Motor neuron (in vitro differentiated cells): ENCODE data around the gene APOA4. TPM values are rescaled to one million over a fixed set of nuclear protein-coding genes. Genes with fewer than 3 reads are reported as not detected.

Source experiments
- ATAC-seq, 8 experiments: fragments of 200-7000 bp; cut with Tn5 transposase; replicated peaks in 6 of 8; 2 replicates each; pipeline ENCODE4 v1.8.0; 2021; ENCODE audit warnings: mild to moderate bottlenecking in 8 of 8, moderate library complexity in 8 of 8
- H3K27ac ChIP-seq, 2 donors: fragments of 250-450 bp; sonication (Bioruptor Pico); 2 replicates each; pipeline ENCODE4 v1.9.0; 2021; ENCODE audit warnings: antibody characterized with exemption in 2 of 2, mild to moderate bottlenecking in 2 of 2, moderate library complexity in 1 of 2
- H3K4me1 ChIP-seq, 2 donors: fragments of 250-450 bp; sonication (Bioruptor Pico); replicated peaks in 1 of 2; 2 replicates each; pipeline ENCODE4 v1.6.1; 2021; ENCODE audit warnings: antibody characterized with exemption in 2 of 2, mild to moderate bottlenecking in 2 of 2, moderate library complexity in 1 of 2
- H3K4me3 ChIP-seq, 5 donors: fragments of 250-450 bp; sonication (Bioruptor Pico); 2 replicates each; pipeline ENCODE4 v1.9.0; 2021; ENCODE audit warnings: antibody characterized with exemption in 5 of 5, mild to moderate bottlenecking in 5 of 5, moderate library complexity in 4 of 5
- WGBS, 10 experiments: fragments of 450-650 bp; shearing (Covaris generic); methylation state at CpG; one replicate each; pipeline ENCODE4 v1.0.0; 2022; 5-methylcytosine and 5-hydroxymethylcytosine counted together
- in situ Hi-C, 9 experiments: fragments of 400-800 bp; cut with MboI; loops; one replicate each; pipeline ENCODE4 v1.15.0; 2021; ENCODE audit warnings: low sequenced_read_pairs in 9 of 9, low pct_unique_long_range_greater_than_20kb in 2 of 9; ENCODE audit not compliant: unreplicated experiment in 9 of 9
- total RNA-seq, 8 experiments: library from RNA; unstranded; fragments of 300-600 nt; gene quantifications; 2 replicates each; pipeline versions ENCODE4 v1.2.3 to v1.2.4, GENCODE V29; 2022

Gene APOA4
- total RNA-seq, 8 experiments from 2014 or later, result 0.14 to 0.28 (median 0.24) TPM; not detected in 5

- no peak overlapping the region for H3K4me3 ChIP-seq
- peaks cover 8 to 13% of the 10 kb centered on the region in 2 donors for H3K4me1 ChIP-seq
- 50 to 100% (median 86%) methylated on average over 1 to 4 of the region's 4 CpGs; no CpG with 5 or more reads in 4 of the 10 experiments for WGBS, 10 experiments
- ATAC-seq, result no peak
- no peak overlapping the region for H3K27ac ChIP-seq
- in situ Hi-C loops, result loop anchor here in 1 of 9 experiments (25.0 kb wide), 1 partner anchor 323 kb away; no protein-coding TSS in a partner anchor
Observed at GRCh38 chr11:116788975-116789374, 34.1 kb downstream of the APOA4 start.

DNA sequence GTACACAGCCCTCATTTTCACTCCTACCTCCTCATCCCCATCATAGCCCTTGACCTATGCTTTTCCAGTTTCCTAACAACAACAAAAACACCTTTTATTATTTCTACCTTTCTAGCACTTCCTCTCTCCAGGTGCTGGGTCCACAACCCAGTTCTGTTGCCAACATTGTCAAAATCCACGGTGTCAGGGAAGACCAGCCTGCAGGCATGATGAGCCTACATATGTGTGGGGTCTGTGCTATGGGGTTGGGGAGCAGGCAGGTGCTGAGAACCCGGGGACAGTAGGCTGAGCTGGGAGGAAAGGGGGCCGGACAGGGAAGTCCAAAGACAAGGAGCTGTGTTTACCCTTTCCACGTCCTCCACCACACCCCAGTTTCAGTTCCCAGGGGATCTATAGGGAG, 34.6 kb downstream of the APOA4 start:
- WGBS, 10 experiments, result 24 to 79% (median 51%) methylated on average over 1 to 2 of the region's 4 CpGs; no CpG with 5 or more reads in 6 of the 10 experiments
- Histone ChIP-seq H3K4me3 (peak overlapping the region; percentile 95 to 99 (median 98)), H3K4me1 (peaks cover 8 to 13% of the 10 kb centered on the region in 2 donors), H3K27ac (no peak overlapping the region)
- ATAC-seq, result no peak
- in situ Hi-C loops, result loop anchor here in 1 of 9 experiments (25.0 kb wide), 1 partner anchor 324 kb away; no protein-coding TSS in a partner anchor

- Histone ChIP-seq H3K4me3 (peak within 1 kb of the TSS; percentile 95 to 99 (median 98)), H3K4me1 (peaks cover 8 to 13% of the 10 kb centered on the region in 2 donors), H3K27ac (peak within 1 kb of the TSS; percentile 67 to 88)
- peak; percentile 86 to 91 (median 88) for ATAC-seq
- 0 to 26% (median 2%) methylated on average over 1 to 10 of the region's 56 CpGs; no CpG with 5 or more reads in 2 of the 10 experiments for whole genome bisulfite sequencing, 10 experiments
- in situ Hi-C loops, result loop anchor here in 1 of 9 experiments (25.0 kb wide), 1 partner anchor 324 kb away; no protein-coding TSS in a partner anchor
Observed at GRCh38 chr11:116787786-116788486, 35.2 kb downstream of the APOA4 start, which contains the start of gene ZPR1. ZPR1 (minus strand) TSS chr11:116788023; CDS start chr11:116787990, 33 bp downstream.

- in situ Hi-C loops, result loop anchor here in 1 of 9 experiments (25.0 kb wide), 1 partner anchor 325 kb away; no protein-coding TSS in a partner anchor
- WGBS, 10 experiments, result 0 to 9% (median 0%) methylated on average over 4 of the region's 15 CpGs; no CpG with 5 or more reads in 6 of the 10 experiments
- H3K4me1 ChIP-seq, result peaks cover 8 to 13% of the 10 kb centered on the region in 2 donors
- ATAC-seq, result peak in 6 of 8 experiments; percentile 3 to 46 (median 17)
- H3K27ac ChIP-seq, result peak overlapping the region; percentile 67 to 88
- peak overlapping the region; percentile 95 to 99 (median 98) for H3K4me3 ChIP-seq
Observed at GRCh38 chr11:116787436-116787785, 35.7 kb downstream of the APOA4 start.

GRCh38 chr11:116786966-116787365, 36.1 kb downstream of the APOA4 start:
- ATAC-seq, result no peak
- peak overlapping the region in 1 of 2 donors; percentile 88 for H3K27ac ChIP-seq
- in situ Hi-C loops, result loop anchor here in 1 of 9 experiments (25.0 kb wide), 1 partner anchor 325 kb away; no protein-coding TSS in a partner anchor
- 20 to 67% (median 41%) methylated on average over 1 to 5 of the region's 5 CpGs; no CpG with 5 or more reads in 3 of the 10 experiments for WGBS, 10 experiments
- peaks cover 8 to 13% of the 10 kb centered on the region in 2 donors for H3K4me1 ChIP-seq
- H3K4me3 ChIP-seq, result peak overlapping the region; percentile 95 to 99 (median 98)

DNA sequence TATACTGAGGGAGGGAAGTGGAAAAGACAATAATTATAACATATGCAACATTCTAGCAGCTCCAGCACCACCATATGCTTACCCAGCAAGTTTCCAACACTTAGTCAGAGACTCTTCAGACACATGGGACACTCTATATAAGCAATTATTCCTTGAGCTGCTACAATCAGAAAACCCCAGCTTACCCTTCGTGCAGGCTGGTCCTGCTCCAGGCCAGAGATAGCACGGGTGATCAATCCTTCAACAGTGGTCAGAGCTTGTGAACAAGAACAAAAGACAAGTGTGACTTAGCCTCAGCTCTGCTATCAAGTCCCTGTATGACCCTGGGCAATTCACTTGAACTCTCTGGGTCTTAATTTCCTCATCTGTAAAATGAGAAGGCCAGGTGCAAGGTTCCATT, 36.8 kb downstream of the APOA4 start:
- in situ Hi-C loops, result loop anchor here in 1 of 9 experiments (25.0 kb wide), 1 partner anchor 326 kb away; no protein-coding TSS in a partner anchor
- no peak for ATAC-seq
- Histone ChIP-seq H3K4me3 (no peak overlapping the region), H3K4me1 (peaks cover 8 to 9% of the 10 kb centered on the region in 2 donors), H3K27ac (no peak overlapping the region)
- WGBS, 10 experiments, result 63 to 100% (median 85%) methylated on average over 1 to 2 of the region's 2 CpGs; no CpG with 5 or more reads in 2 of the 10 experiments

DNA sequence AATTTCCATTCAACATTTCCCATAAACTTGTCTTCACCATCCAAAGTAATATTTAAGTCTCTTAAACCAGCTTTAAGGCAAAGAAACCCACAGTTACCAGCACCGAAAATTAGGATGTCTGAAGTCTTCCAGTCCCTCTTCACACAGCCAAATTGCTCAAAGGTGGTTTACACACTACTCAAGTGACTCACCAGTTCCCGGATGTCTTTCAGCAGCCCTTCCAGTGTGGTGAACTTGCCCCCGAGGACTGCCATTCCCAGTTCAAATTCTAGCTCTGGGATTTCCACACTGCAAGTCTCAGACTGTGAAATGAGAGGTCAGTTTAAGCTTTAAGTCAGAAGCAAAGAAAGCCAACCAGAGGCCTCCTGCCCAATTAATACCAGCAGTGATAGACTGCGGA, 40.4 kb downstream of the APOA4 start:
- 83 to 100% (median 97%) methylated on average over 1 to 4 of the region's 4 CpGs; no CpG with 5 or more reads in 2 of the 10 experiments for WGBS, 10 experiments
- in situ Hi-C loops, result loop anchor here in 1 of 9 experiments (25.0 kb wide), 1 partner anchor 330 kb away; no protein-coding TSS in a partner anchor
- Histone ChIP-seq H3K27ac (no peak overlapping the region), H3K4me3 (no peak overlapping the region), H3K4me1 (peaks cover 4 to 7% of the 10 kb centered on the region in 2 donors)
- no peak for ATAC-seq

DNA sequence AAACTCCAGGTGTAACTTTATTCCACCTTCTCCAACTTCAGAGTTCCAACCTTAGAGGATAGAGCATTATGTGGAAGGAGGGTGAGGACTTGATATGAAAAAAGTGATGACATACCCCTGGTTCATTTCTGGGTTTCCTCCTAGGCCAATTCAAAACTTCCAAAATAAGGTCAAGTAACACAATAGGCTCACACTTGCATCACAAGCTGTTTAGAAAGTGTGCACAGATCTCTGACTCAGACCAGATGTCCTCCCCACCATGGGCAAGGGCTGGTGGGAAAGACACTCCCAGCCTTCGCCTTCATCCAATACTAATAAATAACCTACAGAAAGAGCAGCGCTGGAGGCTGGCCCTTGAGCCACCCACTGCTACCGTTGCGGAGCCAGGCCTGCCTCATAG, 44.5 kb downstream of the APOA4 start:
- in situ Hi-C loops, result loop anchor here in 1 of 9 experiments (25.0 kb wide), 1 partner anchor 334 kb away; no protein-coding TSS in a partner anchor

DNA sequence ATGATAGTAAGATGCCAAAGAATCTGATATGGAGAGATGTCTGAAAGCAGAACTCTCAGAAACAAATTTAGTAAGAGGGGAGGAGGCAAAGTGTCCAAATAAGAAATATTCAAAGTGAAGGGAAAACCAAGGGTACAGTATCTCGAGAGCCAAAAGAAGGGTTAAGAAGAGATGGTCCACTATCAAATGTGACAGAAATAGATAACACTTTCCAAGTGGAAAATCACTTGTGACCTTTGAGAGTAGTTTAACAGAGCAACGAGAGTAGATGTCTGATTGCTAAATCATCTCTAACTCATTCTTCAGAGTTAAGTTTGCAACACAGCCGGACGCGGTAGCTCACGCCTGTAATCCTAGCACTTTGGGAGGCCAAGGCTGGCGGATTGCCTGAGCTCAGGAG, 46.0 kb downstream of the APOA4 start:
- in situ Hi-C loops, result loop anchor here in 1 of 9 experiments (25.0 kb wide), 1 partner anchor 335 kb away; no protein-coding TSS in a partner anchor
- no peak for ATAC-seq
- Histone ChIP-seq H3K4me3 (no peak overlapping the region), H3K4me1 (peaks cover under 1 to 6% of the 10 kb centered on the region in 2 donors), H3K27ac (no peak overlapping the region)
- WGBS, 10 experiments, result 67 to 100% (median 89%) methylated on average over 2 to 7 of the region's 7 CpGs; no CpG with 5 or more reads in 1 of the 10 experiments

More for the DNA sequence above, 44.5 kb downstream of the APOA4 start:
- ATAC-seq, result no peak
- Histone ChIP-seq H3K4me1 (peaks cover 0 to 3% of the 10 kb centered on the region in 2 donors), H3K27ac (no peak overlapping the region), H3K4me3 (no peak overlapping the region)
- WGBS, 10 experiments, result 95 to 100% methylated on average over 3 of the region's 4 CpGs; no CpG with 5 or more reads in 8 of the 10 experiments

DNA sequence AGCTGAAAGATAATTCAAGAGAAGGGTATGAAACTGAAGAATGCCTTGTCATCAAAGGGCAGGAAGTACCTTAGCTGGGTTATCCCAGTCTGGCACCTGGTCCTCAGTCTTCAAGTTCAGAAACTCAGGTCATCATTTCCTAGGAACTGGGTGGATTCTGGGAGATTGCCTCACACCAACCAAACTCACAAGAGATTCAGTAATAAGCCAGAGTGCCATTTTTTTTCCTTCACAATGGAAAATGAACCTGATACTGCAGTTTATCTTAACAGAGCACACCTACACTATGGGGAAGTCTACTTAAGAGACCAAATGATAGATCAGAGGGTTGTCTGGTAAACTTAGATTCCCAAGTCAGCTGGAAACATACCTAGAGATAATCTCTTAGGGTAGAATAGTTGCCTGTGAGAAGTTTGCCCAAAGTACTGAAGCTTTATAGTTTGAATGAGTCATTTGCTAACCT, 46.6 kb downstream of the APOA4 start:
- ATAC-seq, result no peak
- H3K27ac ChIP-seq, result no peak overlapping the region
- H3K4me1 ChIP-seq, result peaks cover 5 to 11% of the 10 kb centered on the region in 2 donors
- in situ Hi-C loops, result loop anchor here in 1 of 9 experiments (25.0 kb wide), 1 partner anchor 336 kb away; no protein-coding TSS in a partner anchor
- H3K4me3 ChIP-seq, result no peak overlapping the region

GRCh38 chr11:116775975-116776374, 47.1 kb downstream of the APOA4 start:
- Histone ChIP-seq H3K27ac (no peak overlapping the region), H3K4me1 (peaks cover 8 to 15% of the 10 kb centered on the region in 2 donors), H3K4me3 (no peak overlapping the region)
- WGBS, 10 experiments, result 100% methylated on average over 1 to 4 of the region's 5 CpGs; no CpG with 5 or more reads in 5 of the 10 experiments
- ATAC-seq, result no peak
- in situ Hi-C loops, result loop anchor here in 1 of 9 experiments (25.0 kb wide), 1 partner anchor 336 kb away; no protein-coding TSS in a partner anchor

DNA sequence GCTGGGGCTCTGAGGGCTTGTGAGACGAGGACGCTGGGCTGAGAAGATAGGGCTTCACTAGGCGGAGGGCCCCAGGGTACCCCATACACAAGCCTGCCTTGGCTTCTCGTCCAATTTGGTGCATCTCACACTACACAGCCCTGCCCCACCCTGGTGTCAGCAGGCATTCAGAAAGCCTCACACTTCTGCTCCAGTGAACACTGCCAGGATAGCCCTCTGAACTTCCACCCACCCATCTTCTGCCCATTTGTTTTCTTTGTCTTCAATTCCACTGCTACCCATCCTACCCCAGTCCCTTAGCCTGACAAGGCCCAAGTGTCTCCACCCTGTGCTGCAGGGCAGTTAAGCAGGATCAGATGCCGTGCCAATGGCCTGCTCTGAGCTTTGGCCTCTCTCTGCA, 48.4 kb downstream of the APOA4 start:
- peak in 2 of 8 experiments; percentile 5 to 13 for ATAC-seq
- Histone ChIP-seq H3K4me3 (no peak overlapping the region), H3K4me1 (peaks cover 8 to 15% of the 10 kb centered on the region in 2 donors), H3K27ac (no peak overlapping the region)
- WGBS, 10 experiments, result 57 to 100% (median 81%) methylated on average over 1 to 2 of the region's 5 CpGs; no CpG with 5 or more reads in 4 of the 10 experiments
- in situ Hi-C loops, result loop anchor here in 1 of 9 experiments (25.0 kb wide), 1 partner anchor 338 kb away; no protein-coding TSS in a partner anchor
